Retinal pigment epithelial cell (primary cell): ENCODE measurements around the gene RNF183.

Experiments
- DNase-seq: peaks from one replicate; pipeline ENCODE4 v3.0.0-alpha.2; 2010; ENCODE audit warnings: low read depth
- H3K4me3 ChIP-seq: 2 replicates; pipeline ENCODE4 v1.5.1; 2011; ENCODE audit warnings: mild to moderate bottlenecking, low read length, control low read depth, moderate library complexity
- CTCF ChIP-seq: conservative IDR thresholded peaks from 2 replicates; pipeline ENCODE4 v1.5.1; 2011; ENCODE audit warnings: low read depth, low read length, control low read depth, inconsistent platforms

RNF183 gene

GRCh38 chr9:113275157-113276131, 27.7 kb downstream of the RNF183 start, which contains the start of the genes CDC26 and PRPF4:
Gene CDC26, minus strand, starts transcription at chr9:113275572. Its CDS starts 3,065 bp downstream, at chr9:113272507.
Gene PRPF4, plus strand, starts transcription at chr9:113275658. Its CDS starts 86 bp downstream, at chr9:113275744.
- H3K4me3 ChIP-seq, result peak within 1 kb of the TSS; percentile 98
- TF ChIP-seq CTCF, result no peak
- peak; percentile 96 for DNase-seq

GRCh38 chr9:113274474-113275156, 28.6 kb downstream of the RNF183 start:
- peak overlapping the region; percentile 98 for H3K4me3 ChIP-seq
- peak; percentile 18 for DNase-seq
- TF ChIP-seq CTCF, result peak; percentile 71

- no peak for DNase-seq
- TF ChIP-seq CTCF, result no peak
- no peak overlapping the region for H3K4me3 ChIP-seq
Observed at GRCh38 chr9:113269871-113270270, 33.3 kb downstream of the RNF183 start.

GRCh38 chr9:113269355-113269754, 33.8 kb downstream of the RNF183 start:
- no peak overlapping the region for H3K4me3 ChIP-seq
- DNase-seq, result no peak
- TF ChIP-seq CTCF, result no peak

- DNase-seq, result no peak
- TF ChIP-seq CTCF, result no peak
- no peak overlapping the region for H3K4me3 ChIP-seq
Observed at GRCh38 chr9:113267911-113268566, 35.1 kb downstream of the RNF183 start.

- no peak for TF ChIP-seq CTCF
- DNase-seq, result no peak
- no peak overlapping the region for H3K4me3 ChIP-seq
Observed at GRCh38 chr9:113266174-113266573, 37.0 kb downstream of the RNF183 start.
